IMR-90 (cell line): Measurements from ENCODE around the gene MYL4. TPM values are rescaled to one million over a fixed set of nuclear protein-coding genes. Genes with fewer than 3 reads are reported as not detected.
A peak's percentile ranks its signal among the peaks of the same experiment; 100 is the strongest.

Source experiments
- ATAC-seq: fragments of 200-7000 bp; cut with Tn5 transposase; 2 replicates; pipeline ENCODE4 v1.9.1; 2020; ENCODE audit warnings: low read depth, mild to moderate bottlenecking, moderate library complexity
- BruUV-seq: library from RNA; stranded (reverse); fragments of 400-500 nt; replicated peaks from 2 replicates; lab custom pipeline; 2021; lab: Mats Ljungman, UMichigan
- CTCF ChIA-PET: fragments of 300-600 bp; formaldehyde crosslinking; extraction: SDS; loops from one replicate; lab custom pipeline; 2021; ENCODE audit warnings: antibody characterized with exemption; lab: Yijun Ruan, JAX
- POLR2A ChIA-PET: fragments of 300-600 bp; sonication (Branson Sonifier 250); formaldehyde crosslinking; loops from one replicate; lab custom pipeline; 2022; ENCODE audit warnings: antibody characterized with exemption; ENCODE audit not compliant: unreplicated experiment; lab: Charles Lee
- DNase-seq: peaks from one replicate; pipeline ENCODE4 v3.0.0; 2013
- H2AFZ ChIP-seq: replicated peaks from 2 replicates; pipeline ENCODE3; 2013; ENCODE audit warnings: low read length, mild to moderate bottlenecking; ENCODE audit not compliant: poor library complexity
- H2AK5ac ChIP-seq: 2 replicates; pipeline ENCODE4 v1.6.1; 2013; ENCODE audit warnings: low read depth, low read length, inconsistent platforms
- H2AK9ac ChIP-seq: replicated peaks from 2 replicates; pipeline ENCODE3; 2013; ENCODE audit warnings: mild to moderate bottlenecking, low read depth, low read length, moderate library complexity; ENCODE audit not compliant: poor library complexity
- H2BK120ac ChIP-seq: 2 replicates; pipeline ENCODE4 v1.6.1; 2013; ENCODE audit warnings: low read depth, low read length, inconsistent platforms
- H2BK15ac ChIP-seq: 3 replicates; pipeline ENCODE4 v1.6.1; 2013; ENCODE audit warnings: low read depth, low read length, inconsistent platforms
- H2BK20ac ChIP-seq: 2 replicates; pipeline ENCODE4 v1.6.1; 2013; ENCODE audit warnings: low read depth, mild to moderate bottlenecking, inconsistent platforms, low read length, moderate library complexity
- H2BK5ac ChIP-seq: 2 replicates; pipeline ENCODE4 v1.6.1; 2013; ENCODE audit warnings: mild to moderate bottlenecking, low read depth, low read length, inconsistent platforms; ENCODE audit not compliant: poor library complexity, severe bottlenecking
- H3K14ac ChIP-seq: replicated peaks from 2 replicates; pipeline ENCODE4 v1.6.1; 2013; ENCODE audit warnings: low read depth, low read length, inconsistent platforms
- H3K18ac ChIP-seq: 2 replicates; pipeline ENCODE4 v1.6.1; 2013; ENCODE audit warnings: low read depth, low read length, control low read depth
- H3K23ac ChIP-seq: 2 replicates; pipeline ENCODE4 v1.6.1; 2013; ENCODE audit warnings: low read depth, low read length, inconsistent platforms
- H3K27ac ChIP-seq: 2 replicates; pipeline ENCODE4 v1.5.1; 2013; ENCODE audit warnings: mild to moderate bottlenecking, control low read depth, low read length; ENCODE audit not compliant: insufficient read depth
- H3K27me3 ChIP-seq: 2 replicates; pipeline ENCODE4 v1.6.1; 2013; ENCODE audit warnings: low read length; ENCODE audit not compliant: control insufficient read depth, insufficient read depth
- H3K36me3 ChIP-seq: 2 replicates; pipeline ENCODE4 v1.6.1; 2013; ENCODE audit warnings: low read length, mixed read lengths; ENCODE audit not compliant: control insufficient read depth, insufficient read depth
- H3K4ac ChIP-seq: 2 replicates; pipeline ENCODE4 v1.6.1; 2013; ENCODE audit warnings: low read depth, low read length, inconsistent platforms
- H3K4me1 ChIP-seq: 2 replicates; pipeline ENCODE4 v1.6.1; 2013; ENCODE audit warnings: low read length, mixed read lengths; ENCODE audit not compliant: control insufficient read depth, insufficient read depth
- H3K4me2 ChIP-seq: 2 replicates; pipeline ENCODE4 v1.6.1; 2013; ENCODE audit warnings: low read depth, mild to moderate bottlenecking, control low read depth, low read length, moderate library complexity
- H3K4me3 ChIP-seq: 2 replicates; pipeline ENCODE4 v1.5.1; 2013; ENCODE audit warnings: low read depth, mild to moderate bottlenecking, control low read depth, low read length, moderate library complexity; ENCODE audit not compliant: insufficient read depth
- H3K56ac ChIP-seq: 2 replicates; pipeline ENCODE4 v1.6.1; 2013; ENCODE audit warnings: low read length, inconsistent platforms; ENCODE audit not compliant: insufficient read depth; ENCODE audit errors: extremely low read depth
- H3K79me1 ChIP-seq, 2 experiments: 2 replicates each; pipeline ENCODE4 v1.6.1; 2013; ENCODE audit warnings: low read length in 2 of 2, inconsistent platforms in 1 of 2, low read depth in 1 of 2
- H3K9ac ChIP-seq: 2 replicates; pipeline ENCODE4 v1.6.1; 2013; ENCODE audit warnings: low read depth, low read length, control low read depth
- H3K9me1 ChIP-seq: 2 replicates; pipeline ENCODE4 v1.6.1; 2013; ENCODE audit warnings: low read length, inconsistent platforms; ENCODE audit not compliant: insufficient read depth
- H3K9me3 ChIP-seq: 2 replicates; pipeline ENCODE4 v1.6.1; 2013; ENCODE audit warnings: low read length; ENCODE audit not compliant: control insufficient read depth, insufficient read depth
- H4K20me1 ChIP-seq: 2 replicates; pipeline ENCODE4 v1.6.1; 2013; ENCODE audit warnings: low read length, inconsistent platforms; ENCODE audit not compliant: insufficient read depth
- H4K5ac ChIP-seq: 2 replicates; pipeline ENCODE4 v1.6.1; 2013; ENCODE audit warnings: mild to moderate bottlenecking, low read depth, low read length, control low read depth
- H4K8ac ChIP-seq, 2 experiments: 2 replicates each; pipeline ENCODE4 v1.6.1; 2013; ENCODE audit warnings: low read depth in 2 of 2, low read length in 2 of 2, control low read depth in 1 of 2, inconsistent platforms in 1 of 2
- H4K91ac ChIP-seq: 2 replicates; pipeline ENCODE4 v1.6.1; 2013; ENCODE audit warnings: low read depth, low read length, inconsistent platforms; ENCODE audit not compliant: insufficient read depth
- BHLHE40 ChIP-seq: fragments of 150-350 bp; IDR thresholded peaks from 2 replicates; pipeline ENCODE4 v1.6.1; 2016; ENCODE audit warnings: mild to moderate bottlenecking, low read depth, low read length
- CEBPB ChIP-seq: IDR thresholded peaks from 2 replicates; pipeline ENCODE4 v1.6.1; 2012; ENCODE audit warnings: low read depth, low read length, improper control_type of control experiment
- CHD1 ChIP-seq: IDR thresholded peaks from 2 replicates; pipeline ENCODE4 v1.6.1; 2012; ENCODE audit warnings: low read depth, low read length, improper control_type of control experiment
- CTCF ChIP-seq: conservative IDR thresholded peaks from 2 replicates; pipeline ENCODE4 v1.5.1; 2012; ENCODE audit warnings: mild to moderate bottlenecking, low read depth, low read length, improper control_type of control experiment
- ELK1 ChIP-seq: fragments of 150-350 bp; IDR thresholded peaks from 2 replicates; pipeline ENCODE4 v1.6.1; 2016; ENCODE audit warnings: low read depth, mild to moderate bottlenecking, low read length, moderate library complexity, borderline replicate concordance
- FOS ChIP-seq: fragments of 150-350 bp; IDR thresholded peaks from 2 replicates; pipeline ENCODE4 v1.6.1; 2016; ENCODE audit warnings: low read depth, low read length
- MAFK ChIP-seq: IDR thresholded peaks from 2 replicates; pipeline ENCODE4 v1.6.1; 2012; ENCODE audit warnings: low read depth, low read length, improper control_type of control experiment
- MAZ ChIP-seq: IDR thresholded peaks from 2 replicates; pipeline ENCODE4 v1.6.1; 2012; ENCODE audit warnings: low read depth, mild to moderate bottlenecking, low read length, improper control_type of control experiment, moderate library complexity, borderline replicate concordance
- MXI1 ChIP-seq: IDR thresholded peaks from 2 replicates; pipeline ENCODE4 v1.6.1; 2012; ENCODE audit warnings: low read depth, mild to moderate bottlenecking, low read length, moderate library complexity, borderline replicate concordance
- NFE2L2 ChIP-seq: fragments of 150-350 bp; IDR thresholded peaks from 2 replicates; pipeline ENCODE4 v1.6.1; 2016; ENCODE audit warnings: low read depth, mild to moderate bottlenecking, low read length
- POLR2A ChIP-seq: IDR thresholded peaks from 2 replicates; pipeline ENCODE4 v1.6.1; 2012; ENCODE audit warnings: mild to moderate bottlenecking, low read depth, low read length
- RAD21 ChIP-seq: IDR thresholded peaks from 2 replicates; pipeline ENCODE4 v1.6.1; 2012; ENCODE audit warnings: low read length, improper control_type of control experiment
- RCOR1 ChIP-seq: IDR thresholded peaks from 2 replicates; pipeline ENCODE4 v1.6.1; 2012; ENCODE audit warnings: mild to moderate bottlenecking, low read length, improper control_type of control experiment; ENCODE audit not compliant: insufficient replicate concordance
- RFX5 ChIP-seq: IDR thresholded peaks from 2 replicates; pipeline ENCODE4 v1.8.0; 2012; ENCODE audit warnings: low read depth, mild to moderate bottlenecking, low read length, moderate library complexity
- SMC3 ChIP-seq: fragments of 150-350 bp; IDR thresholded peaks from 2 replicates; pipeline ENCODE4 v1.6.1; 2016; ENCODE audit warnings: low read depth, mild to moderate bottlenecking, antibody characterized with exemption, low read length, moderate library complexity
- USF2 ChIP-seq: fragments of 150-350 bp; IDR thresholded peaks from 2 replicates; pipeline ENCODE4 v1.6.1; 2017; ENCODE audit warnings: mild to moderate bottlenecking, antibody characterized with exemption, low read length, low read depth
- WGBS, 2 experiments: methylation state at CpG; one replicate each; pipeline versions ENCODE4 v1.1.5 to v1.1.7; 2013; ENCODE audit warnings: missing lambda C conversion rate in 2 of 2; ENCODE audit not compliant: insufficient read length in 1 of 2; ENCODE audit errors: extremely low coverage in 2 of 2; 5-methylcytosine and 5-hydroxymethylcytosine counted together
- dilution Hi-C: fragments of 300-500 bp; cut with HindIII; formaldehyde crosslinking; loops from one replicate; pipeline ENCODE4 v1.14.3; 2018; ENCODE audit warnings: low sequenced_read_pairs; ENCODE audit not compliant: unreplicated experiment
- in situ Hi-C: fragments of 300-500 bp; cut with MboI; formaldehyde crosslinking; loops from 3 replicates; pipeline ENCODE4 v1.14.3; 2019; ENCODE audit warnings: low sequenced_read_pairs, inconsistent platforms, mixed read lengths
- intact Hi-C: fragments of 100-400 bp; cut with micrococcal nuclease; formaldehyde crosslinking; loops from 2 replicates; pipeline ENCODE4 v1.10.0; 2022
- polyA plus RNA-seq, 3 experiments: library from polyadenylated mRNA; depleted of rRNA; stranded (reverse); fragments of >200 nt; gene quantifications; 2 replicates each; pipeline ENCODE4 v1.2.3, GENCODE V29; 2012; ENCODE audit warnings: low replicate concordance in 1 of 3
- total RNA-seq: library from RNA; depleted of rRNA; stranded (reverse); fragments of >200 nt; gene quantifications from 2 replicates; pipeline ENCODE4 v1.2.3, GENCODE V29; 2012

MYL4 gene
- total and polyA plus RNA-seq, 2 of the 4 experiments (the other 2 are of a cell fraction) = not detected

GRCh38 chr17:47180337-47180736 lies 28.8 kb upstream of the MYL4 start:
- H3K18ac ChIP-seq = no peak overlapping the region
- H4K20me1 ChIP-seq = peaks cover 78% of the 10 kb centered on the region
- in situ Hi-C loops = no loop called here
- H3K27me3 ChIP-seq = no peaks in the 10 kb centered on the region
- WGBS, 2 experiments = 89% methylated on average over 1 of the region's 1 CpG; no CpG with 5 or more reads in 1 of the 2 experiments
- no peak overlapping the region for H2AFZ ChIP-seq
- H4K91ac ChIP-seq = no peak overlapping the region
- ATAC-seq (no peak), DNase-seq (no peak)
- peaks cover 13% of the 10 kb centered on the region for H3K9me1 ChIP-seq
- H3K27ac ChIP-seq = no peak overlapping the region
- H3K79me1 ChIP-seq = peaks cover 8 to 55% of the 10 kb centered on the region in 2 experiments; a peak in 3 of 4 replicates
- no peak overlapping the region for H2BK20ac ChIP-seq
- H3K36me3 ChIP-seq = peaks cover 21% of the 10 kb centered on the region
- H2AK5ac ChIP-seq = no peak overlapping the region
- H3K56ac ChIP-seq = no peak overlapping the region
- H3K4ac ChIP-seq = no peak overlapping the region
- no TSS peak for BruUV-seq
- no peak overlapping the region for H2BK5ac ChIP-seq
- H3K14ac ChIP-seq = 0 out of 2 replicates have a peak overlapping the region, but pooled peaks have one; percentile 2
- no peak overlapping the region for H2BK15ac ChIP-seq
- CTCF ChIA-PET = no interaction called here
- H3K4me3 ChIP-seq = no peak overlapping the region
- intact Hi-C loops = no loop called here
- no peak overlapping the region for H2AK9ac ChIP-seq
- peak overlapping the region; percentile 9; the same call in 1 of the 2 replicates for H3K23ac ChIP-seq
- POLR2A ChIA-PET = no interaction called here
- H3K9ac ChIP-seq = no peak overlapping the region
- no peak overlapping the region for H2BK120ac ChIP-seq
- TF ChIP-seq CHD1 (no peak), POLR2A (no peak), RCOR1 (no peak), SMC3 (no peak), MAZ (no peak), MAFK (no peak), ELK1 (no peak), BHLHE40 (no peak), RAD21 (no peak), USF2 (no peak), CEBPB (no peak), FOS (no peak), CTCF (no peak), NFE2L2 (no peak), RFX5 (no peak), MXI1 (no peak)
- H3K4me2 ChIP-seq = no peak overlapping the region
- no peaks in the 10 kb centered on the region for H3K9me3 ChIP-seq
- no peak overlapping the region for H4K5ac ChIP-seq
- H4K8ac ChIP-seq = no peak overlapping the region
- peaks cover 10% of the 10 kb centered on the region for H3K4me1 ChIP-seq
- dilution Hi-C loops = no loop called here
